ENCODE data around the gene FYN. TPM values are rescaled to one million over a fixed set of nuclear protein-coding genes. Genes with fewer than 3 reads are reported as not detected.

FYN gene
- polyA plus RNA-seq, 1 experiment, result 55.1 TPM

DNA sequence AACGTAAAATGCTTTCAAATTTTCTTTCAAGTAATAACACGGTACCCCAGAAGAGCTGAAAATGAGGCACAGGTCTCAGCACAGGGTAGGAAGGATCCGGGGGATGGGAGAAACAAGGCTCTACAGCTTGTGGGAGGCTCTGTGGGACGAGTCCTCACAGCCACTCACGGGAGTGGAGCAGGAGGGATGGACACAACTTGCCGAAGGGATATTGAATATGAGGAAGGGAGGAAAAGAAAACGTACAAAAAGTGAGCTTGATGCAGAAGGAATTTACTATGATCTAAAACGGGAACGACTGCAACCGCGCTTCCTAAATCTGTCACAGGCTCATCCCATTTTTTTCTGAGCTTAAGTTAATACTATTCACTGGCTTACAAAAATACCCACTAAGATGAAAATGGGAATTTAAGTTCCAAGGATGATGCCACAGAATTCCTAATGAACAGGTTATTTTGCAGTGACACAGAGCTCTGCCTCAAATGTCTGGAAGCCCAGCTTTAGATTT is 72.9 kb downstream of the FYN start:
- ChIA-PET POLR2A (no interaction called here), CTCF (no interaction called here)
- H3K27me3 ChIP-seq (ENCODE audit: control insufficient read depth, insufficient read depth, low read length), result no peaks in the 10 kb centered on the region
- no peaks in the 10 kb centered on the region for H3K36me3 ChIP-seq (ENCODE audit: control insufficient read depth, insufficient read depth, low read length)
- H3K4me3 ChIP-seq (ENCODE audit: low read depth, low read length), result no peak overlapping the region
- TF ChIP-seq, protein P1, sequence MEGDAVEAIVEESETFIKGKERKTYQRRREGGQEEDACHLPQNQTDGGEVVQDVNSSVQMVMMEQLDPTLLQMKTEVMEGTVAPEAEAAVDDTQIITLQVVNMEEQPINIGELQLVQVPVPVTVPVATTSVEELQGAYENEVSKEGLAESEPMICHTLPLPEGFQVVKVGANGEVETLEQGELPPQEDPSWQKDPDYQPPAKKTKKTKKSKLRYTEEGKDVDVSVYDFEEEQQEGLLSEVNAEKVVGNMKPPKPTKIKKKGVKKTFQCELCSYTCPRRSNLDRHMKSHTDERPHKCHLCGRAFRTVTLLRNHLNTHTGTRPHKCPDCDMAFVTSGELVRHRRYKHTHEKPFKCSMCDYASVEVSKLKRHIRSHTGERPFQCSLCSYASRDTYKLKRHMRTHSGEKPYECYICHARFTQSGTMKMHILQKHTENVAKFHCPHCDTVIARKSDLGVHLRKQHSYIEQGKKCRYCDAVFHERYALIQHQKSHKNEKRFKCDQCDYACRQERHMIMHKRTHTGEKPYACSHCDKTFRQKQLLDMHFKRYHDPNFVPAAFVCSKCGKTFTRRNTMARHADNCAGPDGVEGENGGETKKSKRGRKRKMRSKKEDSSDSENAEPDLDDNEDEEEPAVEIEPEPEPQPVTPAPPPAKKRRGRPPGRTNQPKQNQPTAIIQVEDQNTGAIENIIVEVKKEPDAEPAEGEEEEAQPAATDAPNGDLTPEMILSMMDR (IDR thresholded peaks at IDR 0.05; ENCODE audit: insufficient read depth, low read depth, low read length), result no peak
- DNase-seq (ENCODE audit: low read depth), result no peak

DNA sequence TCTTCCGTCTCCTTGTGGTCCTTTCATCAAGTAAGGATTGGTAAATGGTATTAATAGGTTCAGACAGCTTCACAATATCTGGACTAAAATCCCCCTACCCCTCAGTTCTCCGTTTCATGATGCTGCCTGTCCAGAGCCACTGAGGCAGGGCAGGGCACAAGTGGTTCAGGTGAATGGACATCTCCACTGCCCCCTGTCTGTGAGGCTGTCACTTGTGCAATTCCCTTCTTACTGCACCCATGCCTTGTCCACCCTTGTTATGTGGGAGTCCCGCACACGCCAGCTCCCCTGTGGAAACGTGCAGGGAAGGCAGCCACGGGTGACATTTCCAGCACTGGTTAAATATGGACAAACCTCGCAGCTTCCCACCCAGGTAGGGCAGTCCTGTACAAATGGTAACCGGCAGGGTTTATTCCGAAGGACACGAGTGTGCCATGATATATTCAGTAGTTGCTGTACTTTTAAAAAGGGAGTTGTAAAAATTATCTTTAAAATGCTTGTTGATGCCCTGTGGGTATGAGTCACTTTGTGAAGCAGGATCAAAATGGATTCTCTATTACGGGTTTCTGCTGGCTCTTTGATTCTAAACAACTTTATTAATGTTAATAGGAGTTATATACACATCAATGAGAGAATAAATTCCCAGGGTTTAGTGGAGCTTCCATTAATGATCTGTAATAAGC is 73.5 kb downstream of the FYN start:
- CTCF ChIA-PET, result no interaction called here
- H3K27me3 ChIP-seq (ENCODE audit: control insufficient read depth, insufficient read depth, low read length), result no peaks in the 10 kb centered on the region
- POLR2A ChIA-PET, result no interaction called here
- no peak overlapping the region for H3K4me3 ChIP-seq (ENCODE audit: low read depth, low read length)
- no peak for DNase-seq (ENCODE audit: low read depth)
- TF ChIP-seq, protein P1 (IDR thresholded peaks at IDR 0.05; ENCODE audit: insufficient read depth, low read depth, low read length), result 0 out of 2 replicates have a peak, but pooled peaks have one; percentile 3
- no peaks in the 10 kb centered on the region for H3K36me3 ChIP-seq (ENCODE audit: control insufficient read depth, insufficient read depth, low read length)

DNA sequence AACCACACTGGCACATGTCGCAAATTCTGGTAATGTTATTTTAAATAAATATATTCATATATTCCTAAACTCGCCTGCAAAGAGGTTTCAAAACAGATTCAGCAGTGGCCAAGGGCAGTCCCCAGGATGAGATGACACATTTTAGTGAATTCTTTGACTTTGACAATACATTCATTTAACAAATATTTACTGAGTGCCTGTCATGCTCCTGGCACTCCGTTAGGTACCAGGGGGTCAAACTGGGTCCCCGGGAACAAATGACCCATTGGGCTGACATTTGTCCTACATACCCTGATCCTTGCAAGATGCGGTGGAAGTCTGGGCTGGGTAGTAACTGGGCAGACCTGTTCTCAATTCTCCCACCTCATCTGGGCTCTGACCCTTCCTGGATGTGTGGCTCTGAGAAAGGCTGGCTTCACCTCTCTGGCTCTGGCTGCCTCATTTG is 74.9 kb downstream of the FYN start:
- no peaks in the 10 kb centered on the region for H3K27me3 ChIP-seq (ENCODE audit: control insufficient read depth, insufficient read depth, low read length)
- ChIA-PET CTCF (no interaction called here), POLR2A (no interaction called here)
- H3K4me3 ChIP-seq (ENCODE audit: low read depth, low read length), result no peak overlapping the region
- DNase-seq (ENCODE audit: low read depth), result no peak
- TF ChIP-seq, protein P1 (IDR thresholded peaks at IDR 0.05; ENCODE audit: insufficient read depth, low read depth, low read length), result no peak
- H3K36me3 ChIP-seq (ENCODE audit: control insufficient read depth, insufficient read depth, low read length), result no peaks in the 10 kb centered on the region

DNA sequence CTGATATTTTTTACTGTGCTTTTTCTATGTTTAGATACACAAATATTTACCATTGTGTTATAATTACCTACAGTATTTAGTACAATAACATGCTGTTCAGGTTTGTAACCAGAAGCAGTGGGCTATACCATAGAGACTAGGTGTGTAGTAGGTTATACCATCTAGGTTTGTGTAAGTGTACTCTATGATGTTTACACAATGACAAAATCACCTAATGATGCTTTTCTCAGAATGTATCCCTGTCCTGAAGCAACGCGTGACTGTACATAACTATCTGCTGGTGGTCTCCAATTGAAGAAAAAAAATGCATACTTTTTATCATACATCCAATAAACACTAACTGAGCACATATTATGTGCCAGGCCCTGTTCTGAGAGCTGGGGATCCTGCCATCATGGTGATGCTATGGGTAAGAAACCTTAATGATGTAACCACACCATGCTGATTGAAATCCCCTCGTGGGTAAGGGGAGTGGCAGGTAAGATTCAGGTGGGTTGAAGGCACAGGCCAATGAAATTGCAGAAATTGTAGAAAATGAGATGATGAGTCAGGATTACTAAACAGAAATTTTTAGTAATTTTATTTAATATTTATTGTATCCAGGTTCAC is 76.8 kb downstream of the FYN start:
- TF ChIP-seq, protein P1 (IDR thresholded peaks at IDR 0.05; ENCODE audit: insufficient read depth, low read depth, low read length), result no peak
- ChIA-PET POLR2A (no interaction called here), CTCF (interaction anchor here (1.7 kb wide), 1 partner anchor 9 kb away, joined by 5 read pairs; no protein-coding TSS in a partner anchor)
- H3K36me3 ChIP-seq (ENCODE audit: control insufficient read depth, insufficient read depth, low read length), result no peaks in the 10 kb centered on the region
- H3K4me3 ChIP-seq (ENCODE audit: low read depth, low read length), result no peak overlapping the region
- H3K27me3 ChIP-seq (ENCODE audit: control insufficient read depth, insufficient read depth, low read length), result no peaks in the 10 kb centered on the region
- DNase-seq (ENCODE audit: low read depth), result no peak

DNA sequence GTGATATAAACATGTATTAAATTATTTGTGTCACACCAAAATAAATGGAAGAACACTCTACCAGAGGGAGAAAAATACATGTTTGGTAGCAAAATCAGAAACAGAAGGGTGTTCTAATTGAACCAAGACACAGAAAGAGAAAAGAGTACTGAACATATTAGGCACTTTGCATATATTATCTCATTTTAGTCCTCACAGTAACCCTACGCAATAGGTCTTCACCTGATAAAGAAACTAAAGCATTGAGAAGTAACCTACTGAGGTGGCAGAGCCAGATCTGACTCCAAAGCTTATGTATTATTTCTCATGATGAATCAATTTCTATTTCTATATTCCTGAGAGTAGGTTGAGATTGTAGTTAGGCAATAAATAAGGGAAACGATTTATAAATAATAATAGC is 77.7 kb downstream of the FYN start:
- TF ChIP-seq, protein P1 (IDR thresholded peaks at IDR 0.05; ENCODE audit: insufficient read depth, low read depth, low read length), result no peak
- H3K27me3 ChIP-seq (ENCODE audit: control insufficient read depth, insufficient read depth, low read length), result no peaks in the 10 kb centered on the region
- no peak overlapping the region for H3K4me3 ChIP-seq (ENCODE audit: low read depth, low read length)
- DNase-seq (ENCODE audit: low read depth), result no peak
- ChIA-PET CTCF (interaction anchor here (1.7 kb wide), 1 partner anchor 10 kb away, joined by 5 read pairs; no protein-coding TSS in a partner anchor), POLR2A (no interaction called here)
- no peaks in the 10 kb centered on the region for H3K36me3 ChIP-seq (ENCODE audit: control insufficient read depth, insufficient read depth, low read length)

Data from BJ (cell line).